ENCODE results near the gene SIGLEC12.

The SIGLEC12 gene

DNA sequence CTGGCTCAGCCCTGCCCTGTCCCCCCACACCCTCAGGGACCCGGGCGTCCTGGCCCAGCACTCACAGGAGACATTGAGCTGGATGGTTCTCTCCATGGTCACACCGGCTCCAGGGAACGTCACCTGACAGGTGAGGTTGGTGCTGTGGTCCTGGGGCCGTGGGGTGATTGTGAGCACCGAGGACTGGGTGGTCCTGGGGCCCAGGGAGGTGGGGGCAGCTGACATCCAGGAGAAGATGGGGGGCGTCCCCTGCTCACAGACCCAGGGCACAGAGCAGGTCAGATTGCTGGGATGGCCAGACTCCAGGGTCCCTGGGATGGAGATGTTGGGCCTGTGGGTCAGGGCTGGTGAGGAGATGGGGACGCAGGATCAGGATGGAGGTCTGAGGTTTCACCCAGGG, 29.0 kb upstream of the SIGLEC12 start:
- no peak for TF ChIP-seq POLR2AphosphoS5 (IDR thresholded peaks at IDR 0.05; ENCODE audit: borderline replicate concordance, low read depth, low read length)
- TF ChIP-seq FOXP2 (optimal IDR thresholded peaks at IDR 0.05; ENCODE audit: control extremely low read depth, extremely low read length, insufficient read depth), result no peak
- no peak for TF ChIP-seq EZH2 (IDR thresholded peaks at IDR 0.05)
- H3K9me3 ChIP-seq (ENCODE audit: low read depth, low read length), result no peaks in the 10 kb centered on the region
- no peak for DNase-seq (ENCODE audit: low read depth, low spot score)
- no peak overlapping the region for H3K4me3 ChIP-seq
- H3K36me3 ChIP-seq (ENCODE audit: insufficient read depth, low read length), result no peaks in the 10 kb centered on the region
- no peak overlapping the region for H3K27ac ChIP-seq
- H3K9ac ChIP-seq (ENCODE audit: insufficient read length), result no peak overlapping the region

DNA sequence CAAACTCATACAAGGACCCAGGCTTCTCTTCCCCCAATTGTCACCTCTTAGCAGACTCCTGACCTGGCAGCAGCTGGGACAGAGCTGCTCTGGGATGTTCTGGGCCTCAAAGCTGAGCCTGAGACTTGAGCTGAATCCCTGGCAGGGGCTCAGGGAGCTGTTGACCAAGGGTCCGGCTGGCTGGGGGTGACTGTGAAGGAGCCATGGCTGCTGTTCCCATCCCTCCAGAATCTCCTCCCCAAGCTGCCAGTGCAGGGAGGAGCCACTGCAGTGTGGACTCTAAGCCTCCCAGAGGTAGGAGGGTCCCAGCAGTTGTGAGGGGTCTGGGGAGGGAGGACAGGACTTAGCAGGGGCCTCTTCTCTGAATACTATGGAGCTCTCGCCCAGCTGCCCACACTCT, 27.7 kb upstream of the SIGLEC12 start:
- Histone ChIP-seq H3K9ac (ENCODE audit: insufficient read length) (no peak overlapping the region), H3K36me3 (ENCODE audit: insufficient read depth, low read length) (no peaks in the 10 kb centered on the region), H3K27ac (no peak overlapping the region), H3K9me3 (ENCODE audit: low read depth, low read length) (no peaks in the 10 kb centered on the region), H3K4me3 (no peak overlapping the region)
- TF ChIP-seq FOXP2 (optimal IDR thresholded peaks at IDR 0.05; ENCODE audit: control extremely low read depth, extremely low read length, insufficient read depth), result no peak
- TF ChIP-seq POLR2AphosphoS5 (IDR thresholded peaks at IDR 0.05; ENCODE audit: borderline replicate concordance, low read depth, low read length), result no peak
- no peak for TF ChIP-seq EZH2 (IDR thresholded peaks at IDR 0.05)
- no peak for DNase-seq (ENCODE audit: low read depth, low spot score)

DNA sequence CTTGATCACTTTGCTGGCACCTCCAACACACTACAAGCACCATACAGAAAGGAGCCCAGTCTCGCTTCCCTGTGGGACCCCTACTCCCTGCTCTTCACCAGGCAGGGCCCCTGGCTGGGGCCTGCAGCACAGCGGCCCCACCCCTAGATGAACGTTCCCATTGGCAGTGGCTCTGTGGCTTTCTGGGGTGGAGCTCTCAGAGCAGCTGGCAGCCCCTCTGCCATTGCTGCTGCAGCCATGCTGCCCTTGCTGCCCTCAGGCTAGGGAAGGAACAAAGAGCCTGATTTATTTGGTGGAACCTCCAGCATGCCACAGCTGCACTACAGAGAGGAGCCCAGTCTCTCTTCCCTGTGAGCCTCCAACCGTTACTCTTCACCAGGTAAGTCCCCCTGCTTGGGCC, 24.1 kb upstream of the SIGLEC12 start:
- no peaks in the 10 kb centered on the region for H3K9me3 ChIP-seq (ENCODE audit: low read depth, low read length)
- no peak overlapping the region for H3K4me3 ChIP-seq
- no peaks in the 10 kb centered on the region for H3K36me3 ChIP-seq (ENCODE audit: insufficient read depth, low read length)
- DNase-seq (ENCODE audit: low read depth, low spot score), result no peak
- H3K27ac ChIP-seq, result no peak overlapping the region
- no peak overlapping the region for H3K9ac ChIP-seq (ENCODE audit: insufficient read length)
- no peak for TF ChIP-seq EZH2 (IDR thresholded peaks at IDR 0.05)
- no peak for TF ChIP-seq POLR2AphosphoS5 (IDR thresholded peaks at IDR 0.05; ENCODE audit: borderline replicate concordance, low read depth, low read length)
- no peak for TF ChIP-seq FOXP2 (optimal IDR thresholded peaks at IDR 0.05; ENCODE audit: control extremely low read depth, extremely low read length, insufficient read depth)

DNA sequence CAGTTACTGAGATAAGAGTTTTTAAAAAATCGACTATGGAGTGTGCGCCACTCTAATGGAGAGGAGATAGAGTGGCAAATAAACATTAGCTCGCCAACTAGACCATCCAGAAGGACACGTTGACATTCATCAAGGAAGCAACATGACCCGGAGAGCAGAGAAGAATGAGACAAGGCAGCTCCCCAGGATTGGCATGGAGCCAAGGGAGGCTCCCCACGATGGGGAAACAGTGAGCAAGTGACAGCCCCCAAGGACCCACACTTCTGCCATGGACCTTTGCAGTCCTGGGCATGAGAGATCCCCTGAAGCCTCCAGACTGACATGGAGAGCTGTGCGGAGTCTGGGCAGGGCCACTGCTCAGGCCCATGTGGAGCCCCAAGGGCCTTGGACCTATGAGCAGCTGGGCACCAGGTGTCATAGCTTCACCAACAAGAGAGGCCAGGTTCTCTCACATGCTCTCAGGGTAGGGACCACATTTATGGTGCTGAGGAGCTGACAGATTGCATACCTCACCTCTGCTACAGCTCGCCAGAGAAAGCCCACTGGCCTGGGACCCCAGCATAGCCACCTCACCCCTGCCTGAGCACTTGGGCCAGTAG, 23.2 kb upstream of the SIGLEC12 start:
- no peak overlapping the region for H3K4me3 ChIP-seq
- no peak for DNase-seq (ENCODE audit: low read depth, low spot score)
- H3K9me3 ChIP-seq (ENCODE audit: low read depth, low read length), result no peaks in the 10 kb centered on the region
- TF ChIP-seq POLR2AphosphoS5 (IDR thresholded peaks at IDR 0.05; ENCODE audit: borderline replicate concordance, low read depth, low read length) (no peak), FOXP2 (optimal IDR thresholded peaks at IDR 0.05; ENCODE audit: control extremely low read depth, extremely low read length, insufficient read depth) (no peak), EZH2 (IDR thresholded peaks at IDR 0.05) (no peak)
- H3K36me3 ChIP-seq (ENCODE audit: insufficient read depth, low read length), result no peaks in the 10 kb centered on the region
- no peak overlapping the region for H3K9ac ChIP-seq (ENCODE audit: insufficient read length)
- H3K27ac ChIP-seq, result no peak overlapping the region

DNA sequence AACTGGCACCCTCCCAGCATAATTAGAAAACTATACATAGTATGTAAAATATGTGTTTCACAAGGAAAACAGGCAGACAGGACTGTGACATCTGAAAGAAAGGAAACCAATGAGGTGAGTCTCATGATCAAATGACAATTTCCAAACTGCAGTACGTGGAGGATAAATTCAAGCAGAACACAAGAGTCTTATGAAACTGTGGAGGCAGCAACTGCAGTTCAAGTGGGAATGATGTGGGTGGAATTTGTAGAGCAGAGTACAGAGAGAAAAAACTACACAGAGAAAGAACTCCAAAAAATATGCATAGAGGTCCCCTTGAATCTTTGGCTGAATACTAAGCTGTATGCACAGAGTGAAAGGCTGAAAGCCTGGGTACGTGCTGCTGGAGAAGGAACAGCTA, 20.2 kb upstream of the SIGLEC12 start:
- DNase-seq (ENCODE audit: low read depth, low spot score), result no peak
- H3K27ac ChIP-seq, result no peak overlapping the region
- no peak overlapping the region for H3K4me3 ChIP-seq
- no peaks in the 10 kb centered on the region for H3K9me3 ChIP-seq (ENCODE audit: low read depth, low read length)
- TF ChIP-seq FOXP2 (optimal IDR thresholded peaks at IDR 0.05; ENCODE audit: control extremely low read depth, extremely low read length, insufficient read depth) (no peak), EZH2 (IDR thresholded peaks at IDR 0.05) (no peak), POLR2AphosphoS5 (IDR thresholded peaks at IDR 0.05; ENCODE audit: borderline replicate concordance, low read depth, low read length) (no peak)
- H3K36me3 ChIP-seq (ENCODE audit: insufficient read depth, low read length), result no peaks in the 10 kb centered on the region
- H3K9ac ChIP-seq (ENCODE audit: insufficient read length), result no peak overlapping the region

DNA sequence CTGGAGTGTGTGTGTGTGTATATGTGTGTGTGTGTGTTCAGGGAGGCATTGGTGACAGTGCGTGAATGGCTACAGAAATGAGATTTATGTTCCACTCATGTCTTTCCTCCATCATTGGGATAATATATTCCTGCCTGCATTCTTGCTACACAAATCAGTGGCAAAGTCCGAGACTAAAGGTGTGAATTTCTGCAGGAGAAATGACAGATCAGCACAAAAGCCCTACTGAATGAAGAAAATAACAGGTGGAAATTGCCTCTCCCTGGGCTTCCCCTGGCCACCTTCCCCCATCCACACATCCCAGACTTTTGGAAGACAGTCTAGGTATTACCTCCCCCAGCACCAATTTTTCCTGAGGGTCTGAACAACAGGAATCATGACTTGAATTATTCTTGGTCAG, 19.8 kb upstream of the SIGLEC12 start:
- Histone ChIP-seq H3K4me3 (no peak overlapping the region), H3K36me3 (ENCODE audit: insufficient read depth, low read length) (no peaks in the 10 kb centered on the region), H3K9me3 (ENCODE audit: low read depth, low read length) (no peaks in the 10 kb centered on the region), H3K9ac (ENCODE audit: insufficient read length) (no peak overlapping the region), H3K27ac (no peak overlapping the region)
- TF ChIP-seq EZH2 (IDR thresholded peaks at IDR 0.05) (no peak), FOXP2 (optimal IDR thresholded peaks at IDR 0.05; ENCODE audit: control extremely low read depth, extremely low read length, insufficient read depth) (no peak), POLR2AphosphoS5 (IDR thresholded peaks at IDR 0.05; ENCODE audit: borderline replicate concordance, low read depth, low read length) (no peak)
- no peak for DNase-seq (ENCODE audit: low read depth, low spot score)

DNA sequence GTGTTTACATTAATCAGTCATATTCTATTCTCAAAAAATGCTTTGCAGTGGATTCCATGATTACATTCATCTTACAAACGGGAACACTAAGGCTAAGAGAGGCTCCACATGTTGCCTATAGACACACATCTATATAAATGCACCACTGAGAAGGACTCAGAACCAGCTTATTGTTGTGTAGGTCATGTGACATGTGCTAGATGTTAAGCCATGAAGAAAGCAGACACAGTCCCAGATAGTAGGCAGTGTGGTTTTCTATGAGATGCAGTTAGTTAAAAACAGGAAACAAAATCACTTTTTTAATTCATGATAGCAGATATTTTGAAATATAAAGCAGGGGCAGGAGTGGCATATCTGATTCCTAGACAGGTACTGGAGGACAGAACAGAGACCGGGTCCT, 19.1 kb upstream of the SIGLEC12 start:
- no peak overlapping the region for H3K27ac ChIP-seq
- H3K36me3 ChIP-seq (ENCODE audit: insufficient read depth, low read length), result no peaks in the 10 kb centered on the region
- DNase-seq (ENCODE audit: low read depth, low spot score), result no peak
- TF ChIP-seq EZH2 (IDR thresholded peaks at IDR 0.05) (no peak), FOXP2 (optimal IDR thresholded peaks at IDR 0.05; ENCODE audit: control extremely low read depth, extremely low read length, insufficient read depth) (no peak), POLR2AphosphoS5 (IDR thresholded peaks at IDR 0.05; ENCODE audit: borderline replicate concordance, low read depth, low read length) (no peak)
- H3K4me3 ChIP-seq, result no peak overlapping the region
- no peak overlapping the region for H3K9ac ChIP-seq (ENCODE audit: insufficient read length)
- no peaks in the 10 kb centered on the region for H3K9me3 ChIP-seq (ENCODE audit: low read depth, low read length)

DNA sequence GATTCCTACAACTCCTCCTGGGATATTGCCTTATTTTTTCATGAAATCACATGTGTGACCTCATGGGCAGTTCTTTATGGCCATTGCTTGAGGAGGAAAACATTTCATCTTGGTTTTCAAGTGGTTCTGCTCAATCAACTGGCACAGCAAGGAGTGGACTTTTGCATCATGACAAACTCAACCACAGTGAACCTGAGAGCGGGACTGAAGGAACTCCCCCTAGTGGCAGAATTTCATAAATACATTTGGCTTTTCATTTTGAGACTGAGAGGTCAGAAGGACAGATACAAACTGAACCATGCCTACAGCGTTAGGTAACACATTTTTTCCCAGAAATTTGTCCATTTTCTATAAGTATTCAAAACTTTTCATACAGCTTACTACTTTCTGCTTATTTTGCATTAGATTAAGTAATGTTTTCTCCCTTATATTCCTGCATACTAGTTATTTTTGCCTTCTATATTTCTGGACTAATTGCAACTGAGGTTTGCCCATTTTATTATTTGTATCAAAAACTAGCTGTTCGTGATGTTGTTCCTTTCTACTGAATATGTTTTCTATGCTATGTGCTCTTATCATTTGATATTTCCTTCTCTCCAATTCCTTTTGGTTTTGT, 13.4 kb upstream of the SIGLEC12 start:
- H3K9me3 ChIP-seq (ENCODE audit: low read depth, low read length), result no peaks in the 10 kb centered on the region
- no peak overlapping the region for H3K9ac ChIP-seq (ENCODE audit: insufficient read length)
- TF ChIP-seq FOXP2 (optimal IDR thresholded peaks at IDR 0.05; ENCODE audit: control extremely low read depth, extremely low read length, insufficient read depth) (no peak), EZH2 (IDR thresholded peaks at IDR 0.05) (no peak), POLR2AphosphoS5 (IDR thresholded peaks at IDR 0.05; ENCODE audit: borderline replicate concordance, low read depth, low read length) (no peak)
- no peak for DNase-seq (ENCODE audit: low read depth, low spot score)
- H3K27ac ChIP-seq, result no peak overlapping the region
- H3K36me3 ChIP-seq (ENCODE audit: insufficient read depth, low read length), result no peaks in the 10 kb centered on the region
- no peak overlapping the region for H3K4me3 ChIP-seq

DNA sequence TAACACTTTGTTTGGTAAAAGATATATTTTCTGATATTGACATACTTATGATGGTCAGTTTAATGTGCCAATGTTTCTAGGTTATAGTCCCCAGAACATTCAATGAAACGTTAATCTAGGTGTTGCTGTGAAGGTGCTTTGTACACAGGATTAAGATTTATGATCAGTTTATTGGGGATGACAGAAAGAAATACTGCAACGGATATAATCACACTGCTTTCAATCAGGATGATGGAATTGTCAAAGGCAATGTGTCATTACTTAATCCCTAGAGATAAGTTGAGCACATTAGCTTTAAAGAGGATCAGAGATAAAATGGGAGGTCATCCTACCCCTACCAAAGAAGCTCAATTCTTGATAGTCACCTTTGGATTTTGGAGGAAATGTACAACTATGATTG, 12.4 kb upstream of the SIGLEC12 start:
- no peak for DNase-seq (ENCODE audit: low read depth, low spot score)
- TF ChIP-seq FOXP2 (optimal IDR thresholded peaks at IDR 0.05; ENCODE audit: control extremely low read depth, extremely low read length, insufficient read depth) (no peak), POLR2AphosphoS5 (IDR thresholded peaks at IDR 0.05; ENCODE audit: borderline replicate concordance, low read depth, low read length) (no peak), EZH2 (IDR thresholded peaks at IDR 0.05) (no peak)
- no peak overlapping the region for H3K4me3 ChIP-seq

More for the DNA sequence above, 12.4 kb upstream of the SIGLEC12 start:
- H3K27ac ChIP-seq, result no peak overlapping the region
- no peak overlapping the region for H3K9ac ChIP-seq (ENCODE audit: insufficient read length)
- H3K9me3 ChIP-seq (ENCODE audit: low read depth, low read length), result no peaks in the 10 kb centered on the region
- H3K36me3 ChIP-seq (ENCODE audit: insufficient read depth, low read length), result no peaks in the 10 kb centered on the region

All from SK-N-MC (cell line).